ENCODE data around the gene PLA2G4D. TPM values are rescaled to one million over a fixed set of nuclear protein-coding genes. Genes with fewer than 3 reads are reported as not detected.

PLA2G4D gene
- total RNA-seq, 3 donors from 2014 or later (not counting 1 experiment from before 2014, with no cell fraction given) = not detected

- Mint-ChIP-seq H3K4me1 (peaks cover 6 to 11% of the 10 kb centered on the region in 2 donors), H3K27me3 (ENCODE audit: low read depth in 2 of 2) (peaks cover 17 to 36% of the 10 kb centered on the region in 2 donors), H3K4me3 (no peak overlapping the region), H3K27ac (no peak overlapping the region), H3K36me3 (no peaks in the 10 kb centered on the region), H3K9me3 (no peaks in the 10 kb centered on the region)
- intact Hi-C loops (cut with micrococcal nuclease) = no loop called here
- Histone ChIP-seq H3K27ac (ENCODE audit: low read length) (no peak overlapping the region), H3K27me3 (ENCODE audit: control insufficient read depth, insufficient read depth, low read length) (peaks cover 17% of the 10 kb centered on the region), H3K4me1 (ENCODE audit: control insufficient read depth, insufficient read depth, low read length) (peaks cover 14% of the 10 kb centered on the region), H3K36me3 (ENCODE audit: control insufficient read depth, insufficient read depth, low read length) (no peaks in the 10 kb centered on the region), H3K9me3 (ENCODE audit: control insufficient read depth, insufficient read depth, low read length) (no peaks in the 10 kb centered on the region), H3K4me3 (ENCODE audit: low read length) (no peak overlapping the region)
- TF ChIP-seq CTCF (IDR thresholded peaks at IDR 0.05) = no peak
- ATAC-seq (no peak), DNase-seq (no peak)
- 77% methylated on average over 4 of the region's 4 CpGs for WGBS (ENCODE audit: insufficient coverage)
These were observed 33.9 kb downstream of the PLA2G4D start for GRCh38 chr15:42060477-42060763.

DNA sequence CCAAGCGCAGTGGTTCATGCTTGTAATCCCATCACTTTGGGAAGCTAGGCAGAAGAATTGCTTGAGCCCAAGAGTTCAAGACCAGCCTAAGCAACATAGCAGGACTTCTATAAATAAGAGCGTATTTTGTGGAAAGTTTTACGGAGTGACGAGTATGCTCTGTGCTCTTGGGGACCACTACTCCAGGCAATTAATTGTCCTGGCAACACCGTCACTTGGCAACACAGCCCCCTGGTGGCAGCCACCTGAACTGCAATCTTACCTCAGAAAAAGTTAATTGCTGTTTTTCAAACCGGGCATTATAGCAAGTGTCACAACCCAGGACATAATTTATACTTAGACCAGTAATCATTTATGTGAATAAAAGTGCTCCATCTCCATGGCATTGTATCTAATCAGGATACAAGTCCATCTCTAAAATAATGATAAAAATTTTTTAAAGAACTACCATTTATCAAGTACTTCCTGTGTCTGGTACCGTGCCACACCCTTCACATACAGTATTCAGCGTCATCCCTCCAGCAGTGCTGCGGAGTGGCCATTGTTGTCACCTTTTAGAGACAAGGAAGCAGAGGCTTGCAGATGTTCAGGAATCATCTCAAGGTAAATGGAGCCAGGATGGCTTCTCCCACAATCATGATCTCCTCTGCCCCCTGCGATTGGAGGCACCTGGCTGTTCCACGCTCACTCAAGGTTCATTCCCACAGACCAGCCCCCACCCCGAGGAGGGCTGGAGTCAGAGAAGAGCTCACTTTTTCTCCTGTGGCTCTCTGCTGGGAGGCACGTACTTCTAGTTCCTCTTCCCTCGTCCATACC is 34.5 kb downstream of the PLA2G4D start:
- DNase-seq (peak; percentile 60 to 81), ATAC-seq (peak; percentile 54 to 64 (median 63))
- no peak overlapping the region for H3K4me3 ChIP-seq (ENCODE audit: low read length)
- peaks cover 14% of the 10 kb centered on the region for H3K4me1 ChIP-seq (ENCODE audit: control insufficient read depth, insufficient read depth, low read length)
- Mint-ChIP-seq H3K4me3 (no peak overlapping the region), H3K27ac (no peak overlapping the region), H3K27me3 (ENCODE audit: low read depth in 2 of 2) (peaks cover 19 to 40% of the 10 kb centered on the region in 2 donors), H3K36me3 (no peaks in the 10 kb centered on the region), H3K9me3 (no peaks in the 10 kb centered on the region), H3K4me1 (peaks cover 6 to 11% of the 10 kb centered on the region in 2 donors)
- WGBS (ENCODE audit: insufficient coverage) = 48% methylated on average over 14 of the region's 14 CpGs
- H3K27ac ChIP-seq (ENCODE audit: low read length) = no peak overlapping the region
- peaks cover 17% of the 10 kb centered on the region for H3K27me3 ChIP-seq (ENCODE audit: control insufficient read depth, insufficient read depth, low read length)
- TF ChIP-seq CTCF (IDR thresholded peaks at IDR 0.05) = peak; percentile 96
- H3K9me3 ChIP-seq (ENCODE audit: control insufficient read depth, insufficient read depth, low read length) = no peaks in the 10 kb centered on the region
- intact Hi-C loops (cut with micrococcal nuclease) = loop anchor here (1.0 to 5.0 kb wide), 2 partner anchors 71 to 288 kb away; partner anchors contain the start of gene MAPKBP1
- H3K36me3 ChIP-seq (ENCODE audit: control insufficient read depth, insufficient read depth, low read length) = no peaks in the 10 kb centered on the region

- Mint-ChIP-seq H3K9me3 (no peaks in the 10 kb centered on the region), H3K27ac (no peak overlapping the region), H3K36me3 (no peaks in the 10 kb centered on the region), H3K27me3 (ENCODE audit: low read depth in 2 of 2) (peaks cover 21 to 42% of the 10 kb centered on the region in 2 donors), H3K4me1 (peaks cover 6 to 11% of the 10 kb centered on the region in 2 donors), H3K4me3 (no peak overlapping the region)
- intact Hi-C loops (cut with micrococcal nuclease) = loop anchor here (1.0 to 5.0 kb wide), 2 partner anchors 69 to 286 kb away; partner anchors contain the start of gene MAPKBP1
- H3K27me3 ChIP-seq (ENCODE audit: control insufficient read depth, insufficient read depth, low read length) = peaks cover 17% of the 10 kb centered on the region
- no peak for TF ChIP-seq CTCF (IDR thresholded peaks at IDR 0.05)
- peaks cover 14% of the 10 kb centered on the region for H3K4me1 ChIP-seq (ENCODE audit: control insufficient read depth, insufficient read depth, low read length)
- no peaks in the 10 kb centered on the region for H3K9me3 ChIP-seq (ENCODE audit: control insufficient read depth, insufficient read depth, low read length)
- H3K4me3 ChIP-seq (ENCODE audit: low read length) = no peak overlapping the region
- H3K36me3 ChIP-seq (ENCODE audit: control insufficient read depth, insufficient read depth, low read length) = no peaks in the 10 kb centered on the region
- 86% methylated on average over 2 of the region's 3 CpGs for WGBS (ENCODE audit: insufficient coverage)
- no peak for ATAC-seq
- H3K27ac ChIP-seq (ENCODE audit: low read length) = no peak overlapping the region
- no peak for DNase-seq
These were observed 35.6 kb downstream of the PLA2G4D start for GRCh38 chr15:42058791-42059190.

All from natural killer cell (primary cell).